OCI-LY1 (cell line): ENCODE measurements around the gene ARID3A.

Source experiments
- H2AFZ ChIP-seq: fragments of 200-600 bp; sonication (generic), shearing (Covaris generic); 2 replicates; pipeline ENCODE4 v1.6.0; 2014; ENCODE audit warnings: antibody characterized with exemption, mild to moderate bottlenecking, low read length
- H3F3A ChIP-seq: fragments of 200-600 bp; sonication (generic), shearing (Covaris generic); 2 replicates; pipeline ENCODE4 v1.6.0; 2014; ENCODE audit warnings: mild to moderate bottlenecking, antibody characterized with exemption, low read length, moderate library complexity; ENCODE audit not compliant: insufficient read depth
- H3K27ac ChIP-seq: fragments of 200-600 bp; sonication (generic); 2 replicates; pipeline ENCODE4 v1.5.1; 2014; ENCODE audit warnings: low read length, mixed run types, mild to moderate bottlenecking, low read depth; ENCODE audit not compliant: poor library complexity, severe bottlenecking
- H3K27me3 ChIP-seq: fragments of 200-600 bp; sonication (generic); 2 replicates; pipeline ENCODE4 v1.6.0; 2014; ENCODE audit warnings: antibody characterized with exemption, mild to moderate bottlenecking, low read length, moderate library complexity; ENCODE audit not compliant: insufficient read depth
- H3K36me3 ChIP-seq: fragments of 200-600 bp; sonication (generic); 2 replicates; pipeline ENCODE4 v1.6.1; 2014; ENCODE audit warnings: mild to moderate bottlenecking, antibody characterized with exemption, low read length, moderate library complexity, mixed read lengths; ENCODE audit not compliant: insufficient read depth
- H3K4me1 ChIP-seq: fragments of 200-600 bp; sonication (generic); 2 replicates; pipeline ENCODE4 v1.5.1; 2014; ENCODE audit warnings: mild to moderate bottlenecking, low read length, moderate library complexity; ENCODE audit not compliant: insufficient read depth, severe bottlenecking
- H3K4me2 ChIP-seq: fragments of 200-600 bp; sonication (generic), shearing (Covaris generic); 2 replicates; pipeline ENCODE4 v1.6.1; 2014; ENCODE audit warnings: low read length
- H3K4me3 ChIP-seq: fragments of 200-600 bp; sonication (generic); 2 replicates; pipeline ENCODE4 v1.5.1; 2014; ENCODE audit warnings: low read length, low read depth, mild to moderate bottlenecking, mixed read lengths; ENCODE audit not compliant: poor library complexity, severe bottlenecking
- H3K79me2 ChIP-seq: fragments of 200-600 bp; shearing (Covaris generic); 2 replicates; pipeline ENCODE4 v1.6.1; 2016; ENCODE audit warnings: mixed run types, low read length, mixed read lengths; ENCODE audit not compliant: insufficient read depth
- H3K9ac ChIP-seq: fragments of 200-600 bp; sonication (generic), shearing (Covaris generic); 2 replicates; pipeline ENCODE4 v1.6.1; 2014; ENCODE audit warnings: mild to moderate bottlenecking, low read length, mixed read lengths
- H3K9me2 ChIP-seq: fragments of 200-600 bp; sonication (generic), shearing (Covaris generic); 2 replicates; pipeline ENCODE4 v1.6.1; 2014; ENCODE audit warnings: low read depth, mild to moderate bottlenecking, low read length, mixed read lengths
- H3K9me3 ChIP-seq: fragments of 200-600 bp; shearing (Covaris generic); 2 replicates; pipeline ENCODE4 v1.6.1; 2014; ENCODE audit warnings: low read length, mixed read lengths
- H4K20me1 ChIP-seq: fragments of 200-600 bp; sonication (generic), shearing (Covaris generic); 2 replicates; pipeline ENCODE4 v1.6.0; 2016; ENCODE audit warnings: mild to moderate bottlenecking, low read length; ENCODE audit not compliant: insufficient read depth
- EZH2 ChIP-seq: fragments of 200-600 bp; sonication (generic), shearing (Covaris generic); IDR thresholded peaks from 2 replicates; pipeline ENCODE4 v1.8.0; 2017; ENCODE audit warnings: borderline replicate concordance, mixed run types, mild to moderate bottlenecking, antibody characterized with exemption, low read length, moderate library complexity, mixed read lengths
- TF ChIP-seq, protein P1 (sequence below): fragments of 200-600 bp; sonication (generic), shearing (Covaris generic); IDR thresholded peaks from 2 replicates; pipeline ENCODE4 v1.5.1; 2017; ENCODE audit warnings: mild to moderate bottlenecking, antibody characterized with exemption, low read length, moderate library complexity, mixed read lengths

Gene ARID3A

DNA sequence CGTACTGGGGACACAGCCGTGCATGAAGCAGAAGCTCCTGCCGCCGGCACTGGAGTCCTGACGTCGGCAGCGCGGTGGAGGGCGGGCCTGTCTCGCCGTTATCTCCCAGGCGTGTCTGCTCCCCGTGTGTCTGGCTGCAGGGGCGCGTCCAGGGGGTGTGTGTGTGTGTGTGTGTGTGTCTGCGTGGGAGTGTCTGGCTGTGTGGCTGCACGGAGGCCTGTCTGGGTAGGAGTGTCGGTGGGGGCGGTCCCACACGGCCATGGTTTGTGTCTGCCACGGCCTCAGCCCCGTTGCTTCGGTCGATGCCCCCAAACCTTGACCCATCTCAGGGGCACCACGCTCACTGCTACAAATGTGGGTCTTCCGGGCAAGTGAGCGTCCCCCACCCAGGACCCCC is 18.3 kb downstream of the ARID3A start:
- Histone ChIP-seq H3K9ac (no peak overlapping the region), H3F3A (no peaks in the 10 kb centered on the region), H3K79me2 (no peaks in the 10 kb centered on the region), H3K9me3 (no peaks in the 10 kb centered on the region), H3K27me3 (peaks cover 32% of the 10 kb centered on the region), H4K20me1 (no peaks in the 10 kb centered on the region), H3K4me2 (no peak overlapping the region), H3K4me1 (no peaks in the 10 kb centered on the region), H3K9me2 (no peaks in the 10 kb centered on the region), H3K36me3 (no peaks in the 10 kb centered on the region), H2AFZ (no peak overlapping the region), H3K4me3 (no peak overlapping the region), H3K27ac (no peak overlapping the region)
- no peak for TF ChIP-seq EZH2
- TF ChIP-seq, protein P1, sequence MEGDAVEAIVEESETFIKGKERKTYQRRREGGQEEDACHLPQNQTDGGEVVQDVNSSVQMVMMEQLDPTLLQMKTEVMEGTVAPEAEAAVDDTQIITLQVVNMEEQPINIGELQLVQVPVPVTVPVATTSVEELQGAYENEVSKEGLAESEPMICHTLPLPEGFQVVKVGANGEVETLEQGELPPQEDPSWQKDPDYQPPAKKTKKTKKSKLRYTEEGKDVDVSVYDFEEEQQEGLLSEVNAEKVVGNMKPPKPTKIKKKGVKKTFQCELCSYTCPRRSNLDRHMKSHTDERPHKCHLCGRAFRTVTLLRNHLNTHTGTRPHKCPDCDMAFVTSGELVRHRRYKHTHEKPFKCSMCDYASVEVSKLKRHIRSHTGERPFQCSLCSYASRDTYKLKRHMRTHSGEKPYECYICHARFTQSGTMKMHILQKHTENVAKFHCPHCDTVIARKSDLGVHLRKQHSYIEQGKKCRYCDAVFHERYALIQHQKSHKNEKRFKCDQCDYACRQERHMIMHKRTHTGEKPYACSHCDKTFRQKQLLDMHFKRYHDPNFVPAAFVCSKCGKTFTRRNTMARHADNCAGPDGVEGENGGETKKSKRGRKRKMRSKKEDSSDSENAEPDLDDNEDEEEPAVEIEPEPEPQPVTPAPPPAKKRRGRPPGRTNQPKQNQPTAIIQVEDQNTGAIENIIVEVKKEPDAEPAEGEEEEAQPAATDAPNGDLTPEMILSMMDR = no peak

DNA sequence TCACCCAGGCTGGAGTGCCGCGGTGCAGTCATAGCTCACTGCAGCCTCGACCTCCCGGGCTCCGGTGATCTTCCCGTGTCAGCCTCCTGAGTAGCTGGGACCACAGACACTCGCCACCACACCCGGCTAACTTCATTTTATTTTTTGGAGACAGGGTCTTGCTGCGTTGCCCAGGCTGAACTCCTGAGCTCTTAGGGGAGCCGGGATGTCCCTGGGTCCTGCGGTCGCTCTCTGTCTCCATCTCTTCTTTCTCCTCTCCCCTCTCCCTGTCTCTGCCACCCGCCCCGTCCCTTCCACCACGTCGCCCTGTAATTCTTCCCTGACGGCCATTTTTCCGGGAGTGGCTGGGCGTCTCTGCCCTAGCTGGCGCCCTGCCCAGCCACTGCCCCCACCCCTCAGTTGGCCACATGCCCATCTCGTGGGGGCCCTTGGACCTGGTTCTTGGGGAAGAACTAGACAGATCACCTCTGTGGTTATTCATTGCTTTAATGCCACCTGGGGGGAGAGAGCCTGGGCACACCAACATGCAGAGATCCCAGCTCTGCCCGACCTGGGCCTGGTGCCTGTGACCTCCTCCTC is 18.9 kb downstream of the ARID3A start:
- H3K79me2 ChIP-seq = no peaks in the 10 kb centered on the region
- no peaks in the 10 kb centered on the region for H3K4me1 ChIP-seq
- H3K36me3 ChIP-seq = no peaks in the 10 kb centered on the region; the same call in 1 of the 2 replicates
- no peaks in the 10 kb centered on the region for H3K9me2 ChIP-seq
- no peak overlapping the region for H3K4me2 ChIP-seq
- no peak overlapping the region for H3K27ac ChIP-seq
- TF ChIP-seq, protein P1 = no peak
- TF ChIP-seq EZH2 = no peak
- no peaks in the 10 kb centered on the region for H3F3A ChIP-seq
- no peak overlapping the region for H2AFZ ChIP-seq
- H3K9ac ChIP-seq = no peak overlapping the region
- no peaks in the 10 kb centered on the region for H4K20me1 ChIP-seq
- no peaks in the 10 kb centered on the region for H3K9me3 ChIP-seq
- no peak overlapping the region for H3K4me3 ChIP-seq
- peaks cover 26% of the 10 kb centered on the region for H3K27me3 ChIP-seq

DNA sequence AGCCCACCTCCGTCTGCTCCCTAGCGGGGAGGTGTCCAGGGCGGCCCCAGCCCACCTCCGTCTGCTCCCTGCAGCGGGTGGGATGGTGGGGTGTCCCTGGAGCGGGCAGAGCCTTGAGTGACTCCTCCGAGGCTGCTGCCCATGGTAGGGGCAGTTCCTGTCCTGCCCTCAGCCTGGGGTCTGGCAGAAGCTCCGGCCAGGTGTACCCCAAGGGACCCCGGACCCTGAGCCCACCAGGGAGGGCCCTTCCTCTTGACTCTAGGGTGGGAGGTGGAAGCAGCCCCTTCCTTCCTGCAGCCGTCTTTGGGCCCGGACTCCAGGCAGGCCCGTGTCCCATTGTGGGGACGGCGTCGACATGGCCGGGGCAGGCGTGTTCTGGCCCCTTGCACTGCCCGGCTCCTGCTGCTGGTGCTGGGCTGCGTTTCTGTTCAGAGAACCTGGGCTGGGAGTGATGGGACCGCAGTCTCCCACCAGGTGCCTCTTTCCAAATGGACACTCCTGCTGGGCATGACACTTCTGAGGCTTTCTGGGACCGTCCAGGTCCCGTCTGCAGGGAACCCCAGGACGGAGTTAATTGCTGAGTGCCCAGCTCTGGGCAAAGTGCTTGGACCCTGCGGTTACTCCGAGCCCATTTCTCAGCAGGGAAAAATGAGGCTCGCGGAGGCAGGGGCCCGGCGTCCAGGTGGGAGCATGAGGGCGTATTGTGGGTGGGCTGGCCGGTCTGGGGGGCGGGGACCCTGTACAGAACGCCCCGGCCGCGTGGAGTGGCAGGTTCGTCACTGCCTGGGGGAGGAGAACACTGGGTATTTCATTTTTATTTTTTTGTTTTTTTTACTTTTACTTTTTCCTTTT is 19.8 kb downstream of the ARID3A start:
- H3K27me3 ChIP-seq = peaks cover 24% of the 10 kb centered on the region
- no peaks in the 10 kb centered on the region for H4K20me1 ChIP-seq
- TF ChIP-seq EZH2 = no peak
- TF ChIP-seq, protein P1 = no peak
- H3K9me2 ChIP-seq = no peaks in the 10 kb centered on the region
- no peak overlapping the region for H3K4me3 ChIP-seq
- no peaks in the 10 kb centered on the region for H3K4me1 ChIP-seq
- H3K79me2 ChIP-seq = no peaks in the 10 kb centered on the region
- no peak overlapping the region for H2AFZ ChIP-seq
- H3K4me2 ChIP-seq = no peak overlapping the region
- no peak overlapping the region for H3K27ac ChIP-seq
- no peaks in the 10 kb centered on the region for H3F3A ChIP-seq
- no peak overlapping the region for H3K9ac ChIP-seq
- H3K36me3 ChIP-seq = no peaks in the 10 kb centered on the region; the same call in 1 of the 2 replicates
- no peaks in the 10 kb centered on the region for H3K9me3 ChIP-seq
